Bronchial epithelial cell (primary cell): Measurements from ENCODE around the gene HACD2. TPM values are rescaled to one million over a fixed set of nuclear protein-coding genes. Genes with fewer than 3 reads are reported as not detected.

Experiments
- DNase-seq: peaks from one replicate; pipeline ENCODE4 v3.0.0-alpha.2; 2010; ENCODE audit warnings: low read depth
- FAIRE-seq: peaks from 2 replicates; lab custom pipeline; 2011; peaks lifted over from hg19 to GRCh38; lab: Jason Lieb, UNC
- H3K27me3 ChIP-seq: 2 replicates; pipeline ENCODE4 v1.5.1; 2011; ENCODE audit warnings: low read length; ENCODE audit not compliant: control insufficient read depth, insufficient read depth
- H3K36me3 ChIP-seq: 2 replicates; pipeline ENCODE4 v1.5.1; 2011; ENCODE audit warnings: low read length; ENCODE audit not compliant: control insufficient read depth, insufficient read depth
- H3K4me3 ChIP-seq: 2 replicates; pipeline ENCODE4 v1.5.1; 2011; ENCODE audit warnings: mild to moderate bottlenecking, low read depth, low read length, control low read depth
- total RNA-seq: library from RNA; depleted of rRNA; stranded (reverse); fragments of >200 nt; gene quantifications from 2 replicates; pipeline ENCODE4 v1.2.1, GENCODE V29; 2014
- TF ChIP-seq, protein P1 (sequence below): IDR thresholded peaks from 2 replicates; pipeline ENCODE4 v1.5.1; 2011; ENCODE audit warnings: mild to moderate bottlenecking, moderate library complexity, low read length, control low read depth, inconsistent platforms; ENCODE audit not compliant: insufficient read depth, severe bottlenecking

HACD2 gene
- total RNA-seq, 1 donor from 2014 or later: 46.6 TPM

DNA sequence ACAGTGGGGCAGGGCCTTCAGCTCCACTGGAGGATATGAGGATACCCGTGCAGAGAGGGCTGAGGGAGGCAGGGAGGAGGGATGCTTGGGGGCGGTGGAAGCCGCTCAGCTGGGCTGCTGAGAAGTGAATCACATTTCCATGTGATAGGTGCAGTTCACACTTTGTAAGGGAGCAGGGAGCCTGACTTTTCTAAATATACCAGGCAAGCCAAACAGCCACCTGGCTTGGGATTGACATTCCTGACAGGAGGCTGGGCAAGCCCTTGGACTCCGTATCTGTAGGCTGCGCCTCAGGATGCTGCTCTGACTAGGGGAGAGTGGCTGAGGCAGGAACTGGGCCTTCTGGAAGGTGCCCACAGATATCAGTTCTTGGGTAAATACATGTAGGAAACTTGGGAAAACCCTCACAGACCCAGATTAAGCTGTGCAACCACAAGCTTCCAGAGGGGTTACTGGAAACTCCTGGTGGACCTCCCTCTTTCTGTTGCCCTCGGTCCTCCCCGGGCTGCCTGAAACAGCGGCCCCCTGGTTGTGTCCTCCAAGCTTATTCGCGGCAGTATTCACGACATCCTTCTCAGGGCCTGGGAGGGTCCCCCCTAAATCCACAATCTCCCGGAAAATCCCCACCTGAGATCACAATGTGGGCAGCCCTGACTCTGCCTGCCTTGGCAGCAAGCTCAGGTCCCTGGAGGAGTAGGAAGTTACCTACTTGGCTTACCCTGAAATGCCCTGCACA lies 103.0 kb downstream of the HACD2 start:
- peaks cover 4% of the 10 kb centered on the region for H3K27me3 ChIP-seq

DNA sequence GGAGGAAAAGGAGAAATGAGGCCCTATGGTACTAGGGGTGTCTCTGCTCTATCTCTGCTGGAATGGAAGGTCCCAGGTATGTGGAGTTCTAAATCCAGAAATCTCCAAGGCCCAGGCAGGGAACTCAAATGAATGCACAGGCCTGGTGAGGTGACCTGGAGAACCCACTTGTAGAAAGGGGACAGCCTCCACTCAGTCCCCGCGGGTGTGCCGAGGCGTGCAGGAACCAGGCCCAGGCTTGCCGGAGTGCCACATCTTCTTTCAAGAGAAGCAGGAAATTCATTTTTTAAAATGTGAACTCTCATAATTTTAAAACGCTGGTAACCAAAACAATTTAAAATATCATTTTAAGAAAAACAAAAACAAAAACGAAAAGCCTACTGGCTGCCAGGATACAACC lies 103.8 kb downstream of the HACD2 start:
- DNase-seq: peak; percentile 10

More for the DNA sequence above, 103.0 kb downstream of the HACD2 start:
- H3K4me3 ChIP-seq: no peak overlapping the region
- DNase-seq (peak; percentile 37), FAIRE-seq (no peak)
- no peaks in the 10 kb centered on the region for H3K36me3 ChIP-seq
- TF ChIP-seq, protein P1, sequence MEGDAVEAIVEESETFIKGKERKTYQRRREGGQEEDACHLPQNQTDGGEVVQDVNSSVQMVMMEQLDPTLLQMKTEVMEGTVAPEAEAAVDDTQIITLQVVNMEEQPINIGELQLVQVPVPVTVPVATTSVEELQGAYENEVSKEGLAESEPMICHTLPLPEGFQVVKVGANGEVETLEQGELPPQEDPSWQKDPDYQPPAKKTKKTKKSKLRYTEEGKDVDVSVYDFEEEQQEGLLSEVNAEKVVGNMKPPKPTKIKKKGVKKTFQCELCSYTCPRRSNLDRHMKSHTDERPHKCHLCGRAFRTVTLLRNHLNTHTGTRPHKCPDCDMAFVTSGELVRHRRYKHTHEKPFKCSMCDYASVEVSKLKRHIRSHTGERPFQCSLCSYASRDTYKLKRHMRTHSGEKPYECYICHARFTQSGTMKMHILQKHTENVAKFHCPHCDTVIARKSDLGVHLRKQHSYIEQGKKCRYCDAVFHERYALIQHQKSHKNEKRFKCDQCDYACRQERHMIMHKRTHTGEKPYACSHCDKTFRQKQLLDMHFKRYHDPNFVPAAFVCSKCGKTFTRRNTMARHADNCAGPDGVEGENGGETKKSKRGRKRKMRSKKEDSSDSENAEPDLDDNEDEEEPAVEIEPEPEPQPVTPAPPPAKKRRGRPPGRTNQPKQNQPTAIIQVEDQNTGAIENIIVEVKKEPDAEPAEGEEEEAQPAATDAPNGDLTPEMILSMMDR: no peak

DNA sequence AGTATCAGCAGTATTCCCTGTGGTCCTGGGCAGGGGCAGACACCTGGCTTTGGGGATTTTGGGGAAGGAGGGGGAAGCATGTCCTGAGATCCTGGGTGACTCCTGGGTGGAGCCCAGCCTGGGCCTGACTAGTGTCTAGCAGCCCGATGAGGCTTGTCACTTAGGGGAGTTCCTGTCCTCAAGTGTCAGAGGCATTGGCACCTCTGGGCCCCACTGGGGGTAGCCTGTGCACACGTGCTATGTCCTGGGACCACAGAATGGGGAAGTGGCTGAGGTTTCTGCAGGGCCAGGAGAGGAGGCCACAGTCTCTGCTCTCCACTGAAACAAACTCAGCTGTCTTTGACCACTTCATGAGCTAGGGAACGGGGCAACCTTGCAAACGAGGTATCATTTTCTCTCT lies 104.4 kb downstream of the HACD2 start:
- Histone ChIP-seq H3K27me3 (peaks cover 5% of the 10 kb centered on the region), H3K4me3 (no peak overlapping the region), H3K36me3 (no peaks in the 10 kb centered on the region)
- DNase-seq (no peak), FAIRE-seq (peak; percentile 70)
- TF ChIP-seq, protein P1: no peak

More for the DNA sequence above, 103.8 kb downstream of the HACD2 start:
- TF ChIP-seq, protein P1: no peak
- FAIRE-seq: no peak
- Histone ChIP-seq H3K27me3 (peaks cover 4% of the 10 kb centered on the region), H3K4me3 (no peak overlapping the region), H3K36me3 (no peaks in the 10 kb centered on the region)

DNA sequence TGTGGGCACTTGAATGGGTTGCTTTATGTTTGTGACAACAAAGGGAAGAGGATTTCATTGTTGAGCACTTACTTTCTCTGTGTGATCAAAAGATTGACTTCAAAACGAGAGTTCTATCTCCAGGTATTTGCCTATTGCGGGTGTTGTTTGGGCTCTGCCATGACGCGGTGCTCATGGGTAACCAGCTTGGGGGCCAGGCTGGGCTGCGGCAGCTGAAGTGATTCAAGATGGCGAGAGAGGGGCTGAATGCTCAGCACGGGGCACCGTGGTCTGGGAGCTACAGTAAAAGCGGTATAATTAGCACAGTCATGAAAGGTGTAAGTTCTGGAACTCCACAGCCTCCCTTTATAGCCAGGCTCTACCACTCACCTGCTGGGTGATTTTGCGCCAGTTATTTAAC lies 105.0 kb downstream of the HACD2 start:
- Histone ChIP-seq H3K4me3 (no peak overlapping the region), H3K36me3 (no peaks in the 10 kb centered on the region), H3K27me3 (peaks cover 6% of the 10 kb centered on the region)
- TF ChIP-seq, protein P1: no peak
- FAIRE-seq: no peak
- no peak for DNase-seq

DNA sequence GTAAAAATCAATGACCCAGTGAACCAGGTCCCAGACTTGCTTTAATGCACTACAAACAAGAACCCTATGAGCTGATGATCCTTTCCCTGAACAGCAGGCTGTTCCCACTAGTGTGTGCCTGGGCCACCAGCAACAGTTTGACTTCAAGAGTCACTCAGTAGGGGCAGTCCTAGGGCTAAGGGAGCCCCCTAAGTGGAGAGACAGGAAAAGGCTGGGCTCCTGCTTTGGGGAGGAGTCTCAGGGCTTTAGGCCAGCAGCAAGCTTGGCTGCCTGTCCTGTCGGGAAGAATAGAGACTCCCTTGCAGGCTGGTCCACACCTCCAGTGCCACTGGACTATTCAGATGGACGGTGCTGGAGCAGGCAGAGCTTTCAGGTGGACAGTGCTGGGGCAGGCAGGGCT lies 106.5 kb downstream of the HACD2 start:
- DNase-seq (no peak), FAIRE-seq (peak; percentile 32)
- Histone ChIP-seq H3K4me3 (no peak overlapping the region), H3K27me3 (peaks cover 6% of the 10 kb centered on the region), H3K36me3 (no peaks in the 10 kb centered on the region)
- TF ChIP-seq, protein P1: no peak
